Activated CD8-positive, alpha-beta memory T cell treated with anti-CD3 and anti-CD28 coated beads, Interleukin-2, amount 10 ng/mL, durations not matched to agents 7 days and 5 days (primary cell): ENCODE measurements around the gene CHD6. TPM values are rescaled to one million over a fixed set of nuclear protein-coding genes. Genes with fewer than 3 reads are reported as not detected.

Experiments used
- ATAC-seq: fragments of 150-1000 bp; cut with Tn5 transposase; one replicate; pipeline ENCODE4 v1.10.0; 2021; ENCODE audit warnings: moderate library complexity
- CTCF ChIA-PET: fragments of 350-600 bp; sonication (Branson Sonifier 250); formaldehyde crosslinking; loops from one replicate; lab custom pipeline; 2021; ENCODE audit warnings: antibody characterized with exemption; lab: Charles Lee
- DNase-seq: peaks from one replicate; pipeline ENCODE4 v3.0.0-alpha.2; 2020
- H3K27ac Mint-ChIP-seq: one replicate; pipeline ENCODE4 v1.8.0; 2021; ENCODE audit warnings: mild to moderate bottlenecking, mixed read lengths
- H3K27me3 Mint-ChIP-seq: one replicate; pipeline ENCODE4 v1.8.0; 2021; ENCODE audit warnings: mixed read lengths
- H3K36me3 Mint-ChIP-seq: one replicate; pipeline ENCODE4 v1.8.0; 2021; ENCODE audit warnings: mild to moderate bottlenecking, mixed read lengths
- H3K4me1 Mint-ChIP-seq: one replicate; pipeline ENCODE4 v1.8.0; 2021; ENCODE audit warnings: mixed read lengths
- H3K4me3 Mint-ChIP-seq: one replicate; pipeline ENCODE4 v1.8.0; 2021; ENCODE audit warnings: mild to moderate bottlenecking, moderate library complexity, mixed read lengths
- H3K9me3 Mint-ChIP-seq: one replicate; pipeline ENCODE4 v1.8.0; 2022; ENCODE audit warnings: low read depth, mixed read lengths
- total RNA-seq, 2 experiments: library from RNA; stranded (reverse); gene quantifications; one replicate each; pipeline ENCODE4 v1.2.3, GENCODE V29; 2021

CHD6 gene
- total RNA-seq, 2 experiments from 2014 or later = 32.2 to 33.5 TPM

DNA sequence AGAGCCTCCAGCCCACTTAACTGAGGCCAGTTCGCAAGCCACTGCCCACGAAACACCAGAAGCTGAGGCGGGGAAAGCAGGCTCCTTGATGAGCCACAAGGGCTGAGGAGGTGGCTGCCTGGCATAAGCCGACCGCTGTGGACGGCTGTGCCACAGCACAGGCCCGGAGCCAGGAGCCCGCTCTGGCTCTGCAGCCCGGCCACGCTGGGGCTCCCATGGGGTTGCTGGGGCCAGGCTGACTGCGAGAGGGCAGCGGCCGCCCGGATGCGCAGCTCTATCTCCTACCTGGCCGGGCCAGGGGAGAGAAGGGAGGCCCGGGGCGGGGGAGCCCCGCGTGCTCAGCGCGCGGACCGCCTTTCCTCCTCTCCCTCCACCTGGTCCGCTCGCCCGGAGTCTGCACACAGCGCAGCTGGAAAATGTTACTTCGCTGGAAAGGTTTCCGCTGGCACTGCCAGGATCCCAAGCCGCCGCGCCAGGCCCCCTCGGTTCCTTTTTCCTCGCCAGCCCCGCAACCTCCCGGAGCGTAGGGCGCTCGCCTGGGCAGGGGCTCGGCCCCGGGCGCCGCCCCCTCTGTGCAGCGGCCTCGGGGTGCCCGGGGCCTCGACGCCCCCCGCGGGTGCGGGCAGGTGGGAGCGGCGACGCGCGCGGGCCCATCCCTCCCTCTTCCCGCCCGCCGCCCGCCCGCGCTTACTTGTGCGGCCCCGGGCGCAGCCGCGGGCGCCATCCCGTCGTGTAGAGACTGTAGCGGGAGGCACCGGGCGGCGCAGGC is 252.2 kb downstream of the CHD6 start:
- DNase-seq (no peak), ATAC-seq (no peak)
- Mint-ChIP-seq H3K4me1 (no peaks in the 10 kb centered on the region), H3K36me3 (no peaks in the 10 kb centered on the region), H3K9me3 (no peaks in the 10 kb centered on the region), H3K4me3 (no peak overlapping the region), H3K27ac (no peak overlapping the region), H3K27me3 (peaks cover 32% of the 10 kb centered on the region)
- CTCF ChIA-PET = no interaction called here

DNA sequence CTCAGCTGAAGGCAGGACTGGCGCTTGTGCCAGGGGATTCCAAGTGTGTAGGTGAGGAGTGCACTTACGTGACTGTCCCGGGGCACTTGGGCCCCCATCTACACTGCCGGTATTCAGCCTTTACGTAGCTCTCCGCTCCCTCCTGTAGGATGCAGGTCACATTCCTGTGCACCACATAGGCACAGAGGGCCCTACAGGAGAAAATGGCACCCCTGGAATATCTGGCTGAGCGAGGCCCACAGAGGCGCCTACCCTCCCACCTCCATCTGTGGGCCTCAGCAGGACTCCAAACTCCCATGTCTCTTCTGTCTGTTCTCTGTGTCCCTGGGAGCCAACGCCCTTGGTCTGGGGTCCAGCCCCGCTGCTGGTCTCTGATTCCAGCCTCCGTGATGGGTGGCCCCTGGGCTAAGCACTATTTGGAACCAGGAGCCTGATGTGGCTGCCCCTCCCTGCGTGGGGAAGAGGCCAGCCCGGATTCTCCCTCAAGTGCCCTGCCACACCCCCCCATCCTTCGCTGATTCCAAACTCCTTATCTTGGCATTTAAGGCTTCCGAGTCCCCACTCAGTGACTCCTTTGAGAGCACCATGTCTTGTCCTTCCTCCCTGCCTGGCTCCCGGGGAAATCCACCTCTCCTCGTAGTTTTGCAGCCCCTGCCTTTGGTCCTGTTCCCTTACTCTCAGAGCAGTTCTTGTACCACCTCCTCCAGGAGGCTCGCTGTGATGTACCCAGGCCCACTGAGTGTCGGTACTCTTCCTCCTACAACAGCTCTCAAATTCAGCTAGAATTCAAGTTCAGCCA is 253.0 kb downstream of the CHD6 start:
- Mint-ChIP-seq H3K36me3 (no peaks in the 10 kb centered on the region), H3K27me3 (peaks cover 32% of the 10 kb centered on the region), H3K4me3 (no peak overlapping the region), H3K27ac (no peak overlapping the region), H3K9me3 (no peaks in the 10 kb centered on the region), H3K4me1 (no peaks in the 10 kb centered on the region)
- CTCF ChIA-PET = no interaction called here
- ATAC-seq = no peak
- no peak for DNase-seq

DNA sequence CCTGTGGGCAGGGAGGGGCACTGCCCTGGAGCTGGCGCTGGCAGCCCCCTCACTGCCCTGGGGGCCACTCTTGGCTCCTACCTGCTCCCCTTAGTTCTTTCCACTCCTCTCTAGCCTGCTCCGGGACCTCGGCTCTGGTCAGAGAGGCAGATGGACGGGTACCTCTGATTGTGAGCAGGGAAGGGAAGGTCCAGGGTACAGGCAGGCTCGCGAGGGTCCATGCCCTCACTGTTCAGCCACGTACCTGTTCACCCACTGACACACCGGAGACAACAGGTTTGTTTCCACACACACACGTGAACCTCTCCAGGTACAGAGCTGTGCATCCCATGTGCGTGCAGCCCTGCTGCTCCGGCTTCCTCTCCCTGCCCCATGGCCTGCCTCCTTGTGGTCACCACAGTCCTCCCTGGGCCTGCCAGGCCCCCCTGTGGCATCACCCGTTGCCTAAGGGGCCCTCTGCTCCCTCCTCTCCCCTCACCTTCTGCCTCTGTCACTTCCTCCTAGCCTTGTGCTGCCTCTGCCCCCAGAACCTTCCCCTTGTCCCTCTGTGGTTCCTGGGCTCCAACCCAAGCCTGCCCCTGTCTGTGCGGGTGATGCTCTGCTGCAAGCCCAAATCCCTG is 253.8 kb downstream of the CHD6 start:
- no peaks in the 10 kb centered on the region for H3K4me1 Mint-ChIP-seq
- no peaks in the 10 kb centered on the region for H3K9me3 Mint-ChIP-seq
- ATAC-seq (no peak), DNase-seq (no peak)
- H3K27ac Mint-ChIP-seq = no peak overlapping the region
- no peaks in the 10 kb centered on the region for H3K36me3 Mint-ChIP-seq
- CTCF ChIA-PET = no interaction called here
- peaks cover 29% of the 10 kb centered on the region for H3K27me3 Mint-ChIP-seq
- no peak overlapping the region for H3K4me3 Mint-ChIP-seq

DNA sequence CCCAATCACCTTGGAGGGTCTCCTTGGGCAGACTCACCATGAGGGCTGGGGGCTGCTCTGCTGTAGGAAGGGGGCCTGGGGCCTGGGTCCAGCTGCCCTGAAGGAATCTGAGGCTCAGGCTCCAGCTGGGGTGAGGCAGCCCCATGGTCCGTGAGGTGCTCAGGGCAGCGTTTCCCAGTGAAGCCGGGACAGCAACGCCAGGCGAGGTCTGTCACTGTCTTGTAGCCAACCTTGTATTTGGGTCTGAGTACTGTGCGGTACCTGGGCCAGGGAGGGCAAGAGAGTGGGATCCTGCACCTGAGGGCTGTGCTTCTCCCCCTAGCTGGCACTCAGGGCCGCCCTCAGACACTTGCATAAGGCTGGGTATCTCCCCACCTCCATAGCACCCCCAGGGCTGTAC is 254.6 kb downstream of the CHD6 start:
- H3K4me1 Mint-ChIP-seq = no peaks in the 10 kb centered on the region
- ATAC-seq = no peak
- DNase-seq = no peak
- CTCF ChIA-PET = no interaction called here
- H3K27me3 Mint-ChIP-seq = peaks cover 24% of the 10 kb centered on the region
- no peak overlapping the region for H3K27ac Mint-ChIP-seq
- H3K36me3 Mint-ChIP-seq = no peaks in the 10 kb centered on the region
- H3K4me3 Mint-ChIP-seq = no peak overlapping the region
- no peaks in the 10 kb centered on the region for H3K9me3 Mint-ChIP-seq

DNA sequence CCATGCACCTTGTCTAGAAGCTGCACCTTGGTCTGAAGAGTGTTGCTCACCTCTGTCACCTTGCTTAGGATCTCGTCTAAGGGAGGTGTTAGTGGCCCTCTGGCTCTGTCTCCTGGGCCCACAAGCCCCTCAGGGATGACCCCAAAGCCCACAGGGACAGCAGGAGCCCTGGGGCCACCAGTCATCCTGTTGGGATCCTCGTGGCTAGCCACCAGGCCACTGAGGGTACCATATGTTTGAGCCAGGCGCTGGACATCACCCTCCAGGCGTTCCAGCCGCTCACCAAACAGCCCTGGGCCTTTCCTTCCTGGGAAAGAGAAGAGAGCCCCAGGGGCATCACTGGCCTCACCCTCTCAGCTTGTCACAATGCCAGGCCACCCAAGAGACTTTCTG is 255.4 kb downstream of the CHD6 start:
- CTCF ChIA-PET = no interaction called here
- ATAC-seq = no peak
- H3K4me3 Mint-ChIP-seq = no peak overlapping the region

DNA sequence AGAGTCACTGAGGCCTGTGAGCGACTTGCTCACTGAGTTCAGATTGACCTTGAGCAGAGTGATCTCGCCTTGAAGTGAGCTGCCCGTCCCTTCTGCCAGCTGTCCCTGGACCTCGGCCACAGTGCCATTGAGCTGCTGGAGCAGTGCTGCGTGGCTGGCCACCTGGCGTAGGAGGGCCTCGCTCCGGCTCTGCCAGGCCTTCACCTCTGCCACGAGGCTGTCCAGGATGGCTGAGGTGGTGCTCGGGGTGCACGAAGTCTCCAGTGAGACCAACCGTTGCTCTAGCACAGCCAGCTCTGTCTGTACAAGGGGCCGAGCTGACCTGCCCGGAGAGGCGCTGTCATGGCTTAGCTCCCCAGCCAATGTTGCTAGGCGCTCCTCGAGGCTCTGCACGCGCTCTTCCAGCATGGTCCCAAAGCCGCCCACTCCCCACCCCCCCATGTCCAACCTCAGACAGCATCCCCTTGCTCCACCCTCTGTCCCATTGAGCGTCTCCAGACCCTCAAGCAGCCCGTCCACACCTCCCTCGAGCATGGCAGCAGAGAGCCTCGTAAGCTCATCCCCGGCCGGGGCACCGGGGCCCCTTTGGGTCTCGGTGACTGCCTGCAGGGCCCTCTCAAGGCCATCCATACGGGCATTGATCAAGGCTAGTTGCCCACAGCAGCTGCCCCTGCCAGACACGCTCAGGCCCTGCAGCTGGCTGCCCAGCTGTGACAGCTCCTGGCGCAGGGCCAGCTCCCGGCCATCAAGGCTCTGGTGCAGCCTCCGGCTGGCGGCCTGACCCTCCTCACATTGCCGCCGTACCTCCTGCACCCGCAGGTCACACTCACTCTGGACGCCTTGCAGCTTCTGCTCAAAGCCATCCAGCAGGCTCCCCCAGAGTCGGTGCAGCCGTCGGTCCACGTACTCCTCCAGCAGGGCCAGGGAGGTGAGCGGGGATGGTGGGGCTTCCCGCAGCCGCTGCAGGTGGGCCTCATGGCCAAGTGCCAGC is 256.1 kb downstream of the CHD6 start:
- DNase-seq = no peak
- no peak overlapping the region for H3K4me3 Mint-ChIP-seq
- no peak overlapping the region for H3K27ac Mint-ChIP-seq
- no peak for ATAC-seq
- no peaks in the 10 kb centered on the region for H3K36me3 Mint-ChIP-seq
- H3K4me1 Mint-ChIP-seq = no peaks in the 10 kb centered on the region
- peaks cover 12% of the 10 kb centered on the region for H3K27me3 Mint-ChIP-seq
- no peaks in the 10 kb centered on the region for H3K9me3 Mint-ChIP-seq
- CTCF ChIA-PET = no interaction called here

More for the DNA sequence above, 255.4 kb downstream of the CHD6 start:
- Mint-ChIP-seq H3K27ac (no peak overlapping the region), H3K9me3 (no peaks in the 10 kb centered on the region), H3K27me3 (peaks cover 19% of the 10 kb centered on the region), H3K36me3 (no peaks in the 10 kb centered on the region), H3K4me1 (no peaks in the 10 kb centered on the region)
- no peak for DNase-seq

DNA sequence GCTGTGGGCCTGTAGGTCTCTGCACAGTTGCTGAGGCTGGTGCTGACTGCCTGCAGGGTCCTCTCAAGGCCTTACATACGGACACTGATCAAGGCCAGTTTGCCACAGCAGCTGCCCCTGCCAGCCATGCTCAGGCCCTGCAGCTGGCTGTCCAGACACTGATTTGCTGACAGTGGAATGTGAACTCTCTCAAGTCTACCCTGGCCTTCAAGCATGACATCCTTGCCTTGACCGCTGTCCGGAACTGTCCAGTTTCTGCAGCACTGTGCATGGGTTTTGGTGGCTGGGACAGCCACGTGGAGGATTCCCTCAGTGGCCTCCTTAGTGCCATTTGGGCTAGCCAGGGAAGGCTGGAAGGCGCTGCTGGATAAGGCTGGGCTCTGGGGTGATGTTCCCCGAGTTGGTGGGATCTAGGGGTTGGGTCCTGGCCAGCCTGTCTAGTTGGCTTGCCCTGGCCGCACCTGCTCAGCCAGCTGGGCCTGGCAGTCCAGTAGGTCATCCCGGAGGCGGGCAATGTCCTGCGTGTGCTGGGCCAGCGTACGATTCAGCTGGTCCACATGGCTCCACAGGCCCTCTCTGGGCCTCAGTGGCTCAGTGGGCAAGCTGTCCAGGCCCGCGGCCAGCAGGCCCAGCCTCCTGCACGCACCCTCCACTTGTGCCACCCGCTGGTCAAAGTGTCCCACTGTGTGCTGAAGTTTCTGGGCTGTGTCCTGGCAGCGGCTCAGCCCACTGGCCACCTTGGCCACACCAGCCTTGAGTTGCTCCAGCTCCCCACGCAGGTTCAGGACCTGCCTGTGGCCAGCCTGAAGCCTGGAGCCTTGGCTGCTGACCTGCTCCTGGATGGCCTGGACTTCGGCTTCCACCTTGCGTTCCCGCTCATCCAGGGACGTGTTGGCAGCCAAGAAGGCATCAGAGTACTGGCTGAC is 257.1 kb downstream of the CHD6 start:
- no peak for DNase-seq
- peaks cover 10% of the 10 kb centered on the region for H3K27me3 Mint-ChIP-seq
- H3K4me1 Mint-ChIP-seq = no peaks in the 10 kb centered on the region
- ATAC-seq = no peak
- CTCF ChIA-PET = no interaction called here
- H3K36me3 Mint-ChIP-seq = no peaks in the 10 kb centered on the region
- H3K27ac Mint-ChIP-seq = no peak overlapping the region
- H3K9me3 Mint-ChIP-seq = no peaks in the 10 kb centered on the region
- no peak overlapping the region for H3K4me3 Mint-ChIP-seq

DNA sequence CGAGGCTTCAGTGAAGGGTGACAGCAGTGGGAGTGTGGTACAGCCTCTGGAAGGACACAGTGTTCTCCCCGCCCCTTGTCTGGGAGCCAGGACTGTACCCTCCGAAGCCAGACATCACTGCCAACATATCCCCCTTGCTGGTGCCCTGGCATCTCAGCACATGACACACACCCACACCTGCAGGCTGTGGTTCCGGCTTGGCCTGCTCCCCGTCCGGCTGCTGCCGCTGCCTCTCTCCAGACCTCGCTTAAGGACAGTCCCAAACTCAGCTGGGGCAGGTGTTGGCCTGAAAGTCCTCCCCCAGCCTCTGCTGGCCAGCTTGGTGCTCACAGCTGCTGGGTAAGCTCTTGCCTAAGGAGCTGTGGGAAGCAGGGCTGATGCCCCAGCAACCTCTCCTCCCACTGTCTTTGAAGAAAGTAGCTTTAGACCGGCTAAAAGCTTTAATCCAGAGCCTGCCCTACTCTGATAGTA is 258.6 kb downstream of the CHD6 start:
- H3K27ac Mint-ChIP-seq = no peak overlapping the region
- H3K4me1 Mint-ChIP-seq = no peaks in the 10 kb centered on the region
- CTCF ChIA-PET = no interaction called here
- no peaks in the 10 kb centered on the region for H3K36me3 Mint-ChIP-seq
- DNase-seq = no peak
- ATAC-seq = no peak
- no peaks in the 10 kb centered on the region for H3K9me3 Mint-ChIP-seq
- no peak overlapping the region for H3K4me3 Mint-ChIP-seq
- H3K27me3 Mint-ChIP-seq = no peaks in the 10 kb centered on the region

DNA sequence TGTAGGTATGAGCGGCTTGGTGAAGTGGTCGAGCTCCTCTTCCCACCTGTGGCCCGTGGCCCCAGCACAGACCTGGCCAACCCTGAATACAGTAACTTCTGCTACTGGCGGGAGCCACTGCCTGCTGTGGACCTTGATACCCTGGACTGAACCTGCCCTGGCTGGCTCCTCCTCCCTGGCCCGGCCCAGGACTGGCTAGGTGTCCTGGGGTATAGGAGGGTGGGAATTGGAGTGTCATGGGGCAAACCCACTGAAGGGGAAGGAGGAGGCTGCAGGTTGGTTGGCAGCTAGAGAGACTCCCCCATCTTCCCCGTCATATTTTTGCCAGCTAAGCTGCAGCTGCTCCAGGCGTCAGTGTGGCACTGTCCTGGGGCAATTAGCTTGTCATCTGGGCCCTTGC is 259.5 kb downstream of the CHD6 start:
- CTCF ChIA-PET = no interaction called here
- Mint-ChIP-seq H3K27me3 (no peaks in the 10 kb centered on the region), H3K27ac (no peak overlapping the region), H3K4me3 (no peak overlapping the region), H3K4me1 (no peaks in the 10 kb centered on the region), H3K9me3 (no peaks in the 10 kb centered on the region), H3K36me3 (no peaks in the 10 kb centered on the region)
- DNase-seq (no peak), ATAC-seq (no peak)

DNA sequence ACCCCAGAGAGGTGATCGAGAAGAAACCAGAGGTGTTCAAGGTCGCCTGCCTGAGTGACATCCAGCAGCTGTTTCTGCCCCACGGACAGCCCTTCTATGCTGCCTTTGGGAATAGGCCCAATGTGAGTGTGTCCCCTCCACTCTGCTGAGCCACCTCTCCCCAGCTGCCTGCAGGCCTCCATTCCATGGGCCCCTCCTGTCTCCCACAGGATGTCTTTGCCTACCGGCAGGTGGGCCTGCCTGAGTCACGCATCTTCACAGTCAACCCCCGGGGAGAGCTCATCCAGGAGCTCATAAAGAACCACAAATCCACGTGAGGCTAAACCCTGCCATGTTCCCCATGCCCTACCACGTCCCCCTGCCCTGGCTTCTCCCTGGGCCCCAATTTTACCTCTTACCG is 259.9 kb downstream of the CHD6 start:
- no peak for DNase-seq
- no peak for ATAC-seq
- no peaks in the 10 kb centered on the region for H3K36me3 Mint-ChIP-seq
- CTCF ChIA-PET = no interaction called here
- no peaks in the 10 kb centered on the region for H3K9me3 Mint-ChIP-seq
- no peak overlapping the region for H3K27ac Mint-ChIP-seq
- no peaks in the 10 kb centered on the region for H3K4me1 Mint-ChIP-seq
- H3K27me3 Mint-ChIP-seq = no peaks in the 10 kb centered on the region
- no peak overlapping the region for H3K4me3 Mint-ChIP-seq

DNA sequence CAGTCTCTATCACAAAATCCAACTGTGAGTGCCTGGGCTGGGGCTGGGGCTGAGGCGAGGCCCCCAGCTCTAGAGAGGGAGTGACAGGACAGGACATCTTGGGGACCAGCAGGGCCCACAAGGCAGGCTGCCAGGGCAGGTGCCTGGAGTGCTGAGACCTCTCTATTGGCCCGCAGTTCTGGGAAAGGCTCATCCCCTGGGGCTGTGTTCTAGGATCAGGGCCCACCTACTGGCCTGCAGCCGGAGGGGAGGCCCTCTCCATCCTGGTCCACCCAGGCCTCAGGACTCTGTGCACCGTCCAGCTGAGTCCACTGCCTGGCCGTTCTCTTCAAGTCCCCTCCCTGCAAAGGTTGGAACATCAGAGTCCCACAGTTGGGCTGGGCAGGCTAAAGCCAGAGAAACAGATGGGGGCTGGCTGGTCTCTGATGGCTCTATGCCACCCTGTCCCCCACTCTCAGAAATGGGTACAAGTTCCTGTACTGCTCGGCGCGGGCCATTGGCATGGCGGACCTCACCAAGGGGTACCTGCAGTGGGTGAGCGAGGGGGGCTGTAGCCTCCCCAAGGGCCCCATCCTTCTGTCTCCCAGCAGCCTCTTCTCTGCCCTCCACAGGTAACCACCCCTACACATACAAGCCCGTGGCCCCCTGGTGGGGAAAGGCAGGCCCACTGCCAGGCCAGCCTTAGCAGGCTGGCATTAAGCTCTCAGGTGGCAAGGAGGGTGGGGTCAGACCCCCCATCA is 260.6 kb downstream of the CHD6 start:
- no peak for DNase-seq
- no peaks in the 10 kb centered on the region for H3K36me3 Mint-ChIP-seq
- H3K4me1 Mint-ChIP-seq = no peaks in the 10 kb centered on the region
- CTCF ChIA-PET = no interaction called here
- no peaks in the 10 kb centered on the region for H3K27me3 Mint-ChIP-seq
- no peak for ATAC-seq
- H3K9me3 Mint-ChIP-seq = no peaks in the 10 kb centered on the region
- no peak overlapping the region for H3K27ac Mint-ChIP-seq
- H3K4me3 Mint-ChIP-seq = no peak overlapping the region

DNA sequence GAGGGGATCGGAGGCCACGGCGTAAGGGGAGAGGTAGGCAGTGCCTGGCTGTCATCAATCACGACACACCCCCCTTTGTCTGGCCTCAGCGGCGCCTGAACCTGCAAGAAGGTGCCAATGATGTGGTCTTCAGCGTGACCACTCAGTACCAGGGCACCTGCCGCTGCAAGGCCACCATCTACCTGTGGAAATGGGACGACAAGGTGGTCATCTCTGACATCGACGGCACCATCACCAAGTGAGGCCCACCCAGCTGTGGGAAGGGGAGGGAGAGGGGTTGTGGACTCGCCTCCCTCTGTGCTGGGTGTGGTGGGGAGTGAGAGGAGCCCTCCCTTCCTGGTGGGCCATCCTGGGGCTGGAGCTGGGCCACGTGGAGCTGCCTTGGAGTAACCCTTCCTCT is 261.2 kb downstream of the CHD6 start:
- ATAC-seq (no peak), DNase-seq (no peak)
- no peaks in the 10 kb centered on the region for H3K4me1 Mint-ChIP-seq
- no peak overlapping the region for H3K4me3 Mint-ChIP-seq
- no peaks in the 10 kb centered on the region for H3K27me3 Mint-ChIP-seq
- CTCF ChIA-PET = no interaction called here
- H3K27ac Mint-ChIP-seq = no peak overlapping the region
- no peaks in the 10 kb centered on the region for H3K36me3 Mint-ChIP-seq
- H3K9me3 Mint-ChIP-seq = no peaks in the 10 kb centered on the region
